K562 (cell line): Measurements from ENCODE around the gene MFNG. TPM values are rescaled to one million over a fixed set of nuclear protein-coding genes. Genes with fewer than 3 reads are reported as not detected.

Source experiments
- ATAC-seq: fragments of 200-7000 bp; cut with Tn5 transposase; 3 replicates; pipeline ENCODE4 v1.9.1; 2020; ENCODE audit warnings: moderate library complexity
- BruUV-seq: library from RNA; stranded (reverse); fragments of 400-500 nt; replicated peaks from 2 replicates; lab custom pipeline; 2021; lab: Mats Ljungman, UMichigan
- CTCF ChIA-PET: fragments of 300-600 bp; formaldehyde crosslinking; extraction: SDS; loops from one replicate; lab custom pipeline; 2021; ENCODE audit warnings: low intra/inter-chr PET ratio; lab: Yijun Ruan, JAX
- POLR2A ChIA-PET: fragments of 300-600, 350-650 bp; sonication (Branson Sonifier 250); formaldehyde crosslinking; extraction: SDS; loops from one replicate; lab custom pipeline; 2021; ENCODE audit warnings: antibody characterized with exemption, inconsistent platforms; lab: Yijun Ruan, JAX
- DNase-seq, 4 experiments: peaks; one replicate each; pipeline versions ENCODE4 v3.0.0 to v3.0.0-alpha.2; 2011 to 2018; ENCODE audit warnings: low spot score in 3 of 4, mixed read lengths in 3 of 4; ENCODE audit errors: extremely low read depth in 1 of 4
- FAIRE-seq: peaks from 2 replicates; lab custom pipeline; 2011; peaks lifted over from hg19 to GRCh38; lab: Jason Lieb, UNC
- H2AFZ ChIP-seq: 2 replicates; pipeline ENCODE4 v1.6.0; 2011; ENCODE audit warnings: low read depth, low read length, control low read depth, inconsistent platforms
- H3K27ac ChIP-seq: fragments of 200-600 bp; 3 replicates; pipeline ENCODE4 v1.8.0; 2011; ENCODE audit warnings: low read depth, mild to moderate bottlenecking, control low read depth, inconsistent platforms, low read length, moderate library complexity, mixed read lengths; ENCODE audit errors: extremely low read depth
- H3K27me3 ChIP-seq, 2 experiments: fragments of 300-600 bp in 1 of 2; 2 replicates in 1 of 2; 3 replicates in 1 of 2; pipeline versions ENCODE4 v1.6.0 to v1.8.0; 2011; ENCODE audit warnings: inconsistent platforms in 2 of 2, low read length in 2 of 2, mild to moderate bottlenecking in 1 of 2, mixed read lengths in 1 of 2, moderate library complexity in 1 of 2; ENCODE audit not compliant: control insufficient read depth in 2 of 2, insufficient read depth in 2 of 2
- H3K36me3 ChIP-seq: fragments of 300-600 bp; 3 replicates; pipeline ENCODE4 v1.8.0; 2011; ENCODE audit warnings: mild to moderate bottlenecking, low read length, inconsistent platforms; ENCODE audit not compliant: control insufficient read depth, insufficient read depth
- H3K4me1 ChIP-seq, 2 experiments: fragments of 200-600 bp in 1 of 2; replicated peaks in 1 of 2; 2 replicates in 1 of 2; 3 replicates in 1 of 2; pipeline versions ENCODE4 v1.5.1 to v1.8.0; 2011; ENCODE audit warnings: inconsistent platforms in 2 of 2, low read length in 2 of 2, mild to moderate bottlenecking in 1 of 2, mixed read lengths in 1 of 2, moderate library complexity in 1 of 2; ENCODE audit not compliant: control insufficient read depth in 2 of 2, insufficient read depth in 2 of 2
- H3K4me2 ChIP-seq: 2 replicates; pipeline ENCODE4 v1.6.1; 2011; ENCODE audit warnings: low read length, control low read depth, inconsistent platforms, mixed read lengths; ENCODE audit not compliant: insufficient read depth
- H3K4me3 ChIP-seq: fragments of 200-600 bp; sonication (generic), shearing (Covaris generic); 2 replicates; pipeline ENCODE4 v1.5.1; 2016; ENCODE audit warnings: control low read depth, inconsistent platforms
- H3K79me2 ChIP-seq: fragments of 200-600 bp; 3 replicates; pipeline ENCODE4 v1.8.0; 2011; ENCODE audit warnings: low read length, inconsistent platforms; ENCODE audit not compliant: control insufficient read depth, insufficient read depth
- H3K9ac ChIP-seq, 2 experiments: 2 replicates each; pipeline versions ENCODE4 v1.6.0 to v1.6.1; 2011; ENCODE audit warnings: low read depth in 2 of 2, low read length in 2 of 2, control low read depth in 1 of 2, inconsistent platforms in 1 of 2, mild to moderate bottlenecking in 1 of 2, mixed read lengths in 1 of 2; ENCODE audit not compliant: insufficient read depth in 1 of 2
- H3K9me1 ChIP-seq: one replicate; pipeline ENCODE4 v1.6.0; 2011; ENCODE audit warnings: inconsistent platforms, mild to moderate bottlenecking, low read length, moderate library complexity; ENCODE audit not compliant: control insufficient read depth, insufficient read depth
- H3K9me3 ChIP-seq: replicated peaks from 2 replicates; pipeline ENCODE4 v1.5.1; 2011; ENCODE audit warnings: low read depth, low read length, inconsistent platforms; ENCODE audit not compliant: control insufficient read depth, insufficient read depth
- H4K20me1 ChIP-seq: replicated peaks from 2 replicates; pipeline ENCODE4 v1.6.1; 2011; ENCODE audit warnings: low read length, inconsistent platforms, mixed read lengths; ENCODE audit not compliant: control insufficient read depth, insufficient read depth
- RBM25 ChIP-seq: fragments of 200-400 bp; formaldehyde crosslinking; IDR thresholded peaks from 2 replicates; pipeline ENCODE4 v1.6.1; 2018; ENCODE audit warnings: low read length, low read depth, moderate library complexity; ENCODE audit not compliant: severe bottlenecking
- ZNF551 ChIP-seq: fragments of 250-450 bp; sonication (Bioruptor Pico); IDR thresholded peaks from 2 replicates; pipeline ENCODE4 v1.5.0; 2021; ENCODE audit warnings: mild to moderate bottlenecking, moderate library complexity
- WGBS: fragments of 100-300 bp; shearing (Covaris generic); methylation state at CpG from one replicate; pipeline ENCODE4 v1.1.6; 2016; ENCODE audit warnings: low coverage, mixed read lengths; ENCODE audit not compliant: insufficient coverage; ENCODE audit errors: missing lambda C conversion rate; 5-methylcytosine and 5-hydroxymethylcytosine counted together
- in situ Hi-C: fragments of 300-500 bp; cut with MboI; formaldehyde crosslinking; loops from 4 replicates; pipeline ENCODE4 v1.15.0; 2018; ENCODE audit warnings: inconsistent platforms, mixed read lengths
- intact Hi-C: fragments of 100-400 bp; cut with micrococcal nuclease; formaldehyde crosslinking; loops from 2 replicates; pipeline ENCODE4 v1.14.2; 2022
- polyA plus RNA-seq, 8 experiments: library from polyadenylated mRNA; depleted of rRNA in 4 of 8; stranded (reverse) in 5 of 8; unstranded in 3 of 8; fragments of >200 nt; fragmentation: Nextera tagmentation in 2 of 8; fragmentation: Illumina TruSeq in 1 of 8; extraction: Ambion mirVana in 2 of 8; extraction: Trizol in 1 of 8; gene quantifications; 2 replicates each; pipeline versions ENCODE4 v1.2.1 to v1.2.3, GENCODE V29; 2011 to 2014; ENCODE audit warnings: inconsistent platforms in 1 of 8, missing spikeins in 1 of 8
- total RNA-seq, 7 experiments: library from RNA; depleted of rRNA in 6 of 7; stranded (reverse); fragments of >200 nt in 6 of 7; fragmentation: Illumina TruSeq in 2 of 7; extraction: Trizol in 2 of 7; gene quantifications; 2 replicates each; pipeline versions ENCODE4 v1.2.1 to v1.2.3, GENCODE V29; 2011 to 2021; ENCODE audit warnings: low replicate concordance in 1 of 7

The MFNG gene
- total and polyA plus RNA-seq, 9 of the 15 experiments (the other 6 are each of a cell fraction or from before 2014, with no cell fraction given), result 0.13 to 0.73 (median 0.38) TPM; not detected in 4

DNA sequence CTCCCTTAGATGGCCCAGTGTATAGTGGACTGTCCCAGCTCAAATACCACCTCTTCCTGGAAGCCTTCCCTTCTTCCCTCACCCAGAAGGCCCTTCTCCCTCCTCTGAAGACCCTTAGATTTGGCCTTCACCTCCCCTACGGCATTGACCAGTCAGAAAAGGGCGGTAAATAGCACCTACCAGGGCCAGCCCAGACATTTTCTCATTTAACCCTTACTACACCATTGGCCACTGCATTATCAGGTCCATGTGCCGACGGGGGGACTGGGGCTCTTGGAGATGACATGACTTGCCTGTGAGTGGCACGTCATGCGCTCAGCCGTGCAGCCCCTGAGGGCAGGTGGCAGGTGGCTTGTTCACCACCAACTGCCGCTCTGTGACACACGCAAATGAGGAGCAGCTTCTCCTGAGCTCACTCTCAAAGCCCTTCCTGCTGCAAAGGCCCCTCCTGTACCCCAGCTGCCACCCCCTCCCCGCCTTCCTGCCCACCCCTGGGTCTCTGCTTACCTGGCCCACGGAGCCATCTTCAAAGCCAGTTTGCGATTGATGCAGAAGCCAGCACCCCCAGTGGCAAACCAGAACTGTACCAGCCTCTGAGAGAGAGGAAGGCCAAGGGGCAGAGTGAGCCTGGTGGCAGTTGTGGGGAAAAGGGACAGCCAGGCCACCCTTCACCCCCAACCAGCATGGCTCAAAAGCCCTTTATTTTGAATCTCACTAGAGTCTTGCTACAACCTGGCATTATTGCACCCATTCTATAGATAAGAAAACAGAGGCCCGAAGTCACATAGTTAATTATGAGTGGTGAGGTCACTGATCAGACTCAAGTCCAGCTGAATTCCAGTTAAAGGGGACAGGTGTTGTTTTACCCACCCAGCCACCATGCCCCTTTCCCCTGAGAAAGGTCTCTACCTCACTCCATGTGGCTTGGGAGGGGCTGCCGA lies 9.5 kb downstream of the MFNG start:
- FAIRE-seq (no peak), DNase-seq (no peak), ATAC-seq (no peak)
- Histone ChIP-seq H3K4me3 (no peak overlapping the region), H3K27me3 (peaks cover 0 to 30% of the 10 kb centered on the region in 2 experiments; a peak in 3 of 5 replicates), H3K9ac (no peak overlapping the region), H3K9me3 (no peaks in the 10 kb centered on the region), H3K4me1 (no peaks in the 10 kb centered on the region), H4K20me1 (0 out of 2 replicates have a peak, but pooled peaks cover 3% of the 10 kb centered on the region), H3K36me3 (no peaks in the 10 kb centered on the region), H3K79me2 (no peaks in the 10 kb centered on the region), H3K27ac (no peak overlapping the region), H2AFZ (no peak overlapping the region), H3K9me1 (no peaks in the 10 kb centered on the region), H3K4me2 (no peak overlapping the region)
- no TSS peak for BruUV-seq
- POLR2A ChIA-PET, result interaction anchor here (0.6 kb wide), 1 partner anchor 370 kb away, joined by 3 read pairs; no protein-coding TSS in a partner anchor
- intact Hi-C loops, result no loop called here
- in situ Hi-C loops, result no loop called here
- CTCF ChIA-PET, result no interaction called here
- 2% methylated on average over 14 of the region's 14 CpGs for WGBS
- TF ChIP-seq RBM25, result peak; percentile 67
- TF ChIP-seq ZNF551, result no peak
